Liver (tissue), 9 donors: ENCODE data around the gene TCF7L2. TPM values are rescaled to one million over a fixed set of nuclear protein-coding genes. Genes with fewer than 3 reads are reported as not detected.

ENCODE experiments used
- DNase-seq: peaks from one replicate; pipeline ENCODE4 v3.0.0-alpha.2; 2017; ENCODE audit warnings: low spot score
- H3K27ac ChIP-seq, 2 donors: one replicate each; pipeline ENCODE4 v1.7.0; 2013; ENCODE audit warnings: inconsistent platforms in 2 of 2, low read length in 2 of 2, control low read depth in 1 of 2, low read depth in 1 of 2, mild to moderate bottlenecking in 1 of 2
- H3K27me3 ChIP-seq, 4 donors: one replicate each; pipeline versions ENCODE4 v1.6.1 to v1.7.0; 2013; ENCODE audit warnings: low read length in 3 of 4, inconsistent platforms in 1 of 4, mild to moderate bottlenecking in 1 of 4, moderate library complexity in 1 of 4; ENCODE audit not compliant: control insufficient read depth in 4 of 4, insufficient read depth in 4 of 4
- H3K36me3 ChIP-seq, 4 donors: one replicate each; pipeline versions ENCODE4 v1.6.1 to v1.7.0; 2013; ENCODE audit warnings: low read length in 3 of 4, mild to moderate bottlenecking in 3 of 4, low read depth in 1 of 4, moderate library complexity in 1 of 4; ENCODE audit not compliant: control insufficient read depth in 4 of 4, insufficient read depth in 3 of 4
- H3K4me1 ChIP-seq, 4 donors: one replicate each; pipeline versions ENCODE4 v1.6.1 to v1.7.0; 2013; ENCODE audit warnings: low read length in 3 of 4, mild to moderate bottlenecking in 3 of 4, moderate library complexity in 1 of 4; ENCODE audit not compliant: control insufficient read depth in 4 of 4, insufficient read depth in 4 of 4
- H3K4me3 ChIP-seq, 3 donors: one replicate each; pipeline versions ENCODE4 v1.6.1 to v1.7.0; 2013; ENCODE audit warnings: low read length in 3 of 3, control low read depth in 1 of 3, low read depth in 1 of 3, mild to moderate bottlenecking in 1 of 3
- H3K9ac ChIP-seq, 2 donors: one replicate each; pipeline ENCODE4 v1.7.0; 2013; ENCODE audit warnings: low read length in 2 of 2, mild to moderate bottlenecking in 2 of 2, moderate library complexity in 2 of 2, control low read depth in 1 of 2, low read depth in 1 of 2
- H3K9me3 ChIP-seq, 4 donors: one replicate each; pipeline versions ENCODE4 v1.6.1 to v1.7.0; 2013; ENCODE audit warnings: low read length in 3 of 4; ENCODE audit not compliant: control insufficient read depth in 4 of 4
- FOXA1 ChIP-seq: IDR thresholded peaks from 2 replicates; pipeline ENCODE4 v1.6.1; 2016; ENCODE audit warnings: antibody characterized with exemption
- HNF4A ChIP-seq, 2 donors: conservative IDR thresholded peaks; 2 replicates each; pipeline ENCODE4 v1.6.1; 2016; ENCODE audit warnings: antibody characterized with exemption in 2 of 2, mild to moderate bottlenecking in 2 of 2
- HNF4G ChIP-seq: IDR thresholded peaks from 2 replicates; pipeline ENCODE4 v1.6.1; 2016; ENCODE audit warnings: antibody characterized with exemption
- JUND ChIP-seq, 2 donors: IDR thresholded peaks; 2 replicates each; pipeline ENCODE4 v1.6.1; 2016; ENCODE audit warnings: antibody characterized with exemption in 2 of 2
- NR2F2 ChIP-seq: IDR thresholded peaks from 2 replicates; pipeline ENCODE4 v1.6.1; 2016; ENCODE audit warnings: antibody characterized with exemption
- RXRA ChIP-seq, 2 donors: IDR thresholded peaks; 2 replicates each; pipeline ENCODE4 v1.6.1; 2017 to 2018; ENCODE audit warnings: antibody characterized with exemption in 2 of 2, mild to moderate bottlenecking in 1 of 2
- SP1 ChIP-seq: IDR thresholded peaks from 2 replicates; pipeline ENCODE4 v1.6.1; 2018; ENCODE audit warnings: antibody characterized with exemption, mild to moderate bottlenecking
- WGBS: extraction: QIAGEN DNeasy Blood & Tissue Kit; methylation state at CpG from one replicate; pipeline ENCODE4 v1.1.7; 2013; 5-methylcytosine and 5-hydroxymethylcytosine counted together
- polyA plus RNA-seq, 2 donors: library from polyadenylated mRNA; stranded (reverse) in 1 of 2; unstranded in 1 of 2; fragments of 200-250 nt in 1 of 2; fragments of >200 nt in 1 of 2; fragmentation: Nextera tagmentation in 1 of 2; extraction: Ambion mirVana in 1 of 2; gene quantifications; one replicate each; pipeline versions ENCODE4 v1.2.1 to v1.2.3, GENCODE V29; 2013 to 2015
- total RNA-seq, 2 donors: library from RNA; depleted of rRNA; stranded (reverse); fragments of >200 nt; gene quantifications; one replicate each; pipeline ENCODE4 v1.2.3, GENCODE V29; 2014
- TF ChIP-seq, protein P1 (sequence below): IDR thresholded peaks from 2 replicates; pipeline ENCODE4 v1.6.1; 2016; ENCODE audit warnings: antibody characterized with exemption
- TF ChIP-seq, protein P2 (sequence below): IDR thresholded peaks from 2 replicates; pipeline ENCODE4 v1.6.1; 2016; ENCODE audit warnings: antibody characterized with exemption, mild to moderate bottlenecking
- TF ChIP-seq, protein P3 (sequence below): IDR thresholded peaks from 2 replicates; pipeline ENCODE4 v1.6.1; 2016; ENCODE audit warnings: antibody characterized with exemption
- TF ChIP-seq, protein P4 (sequence below): IDR thresholded peaks from 2 replicates; pipeline ENCODE4 v1.6.1; 2016; ENCODE audit warnings: antibody characterized with exemption
- donor health status: healthy.
- donor health status: healthy.
- donor health status: healthy.
- donor health status: healthy.
- donor health status: healthy.

The TCF7L2 gene
- total and polyA plus RNA-seq, 4 donors, result 4.9 to 18.0 (median 8.3) TPM

- peaks cover 2 to 9% (median 6%) of the 10 kb centered on the region in 4 donors for H3K36me3 ChIP-seq
- H3K4me3 ChIP-seq, result no peak overlapping the region
- TF ChIP-seq FOXA1, result no peak
- no peak for TF ChIP-seq JUND (IDR thresholded peaks at IDR 0.05)
- TF ChIP-seq, protein P1, sequence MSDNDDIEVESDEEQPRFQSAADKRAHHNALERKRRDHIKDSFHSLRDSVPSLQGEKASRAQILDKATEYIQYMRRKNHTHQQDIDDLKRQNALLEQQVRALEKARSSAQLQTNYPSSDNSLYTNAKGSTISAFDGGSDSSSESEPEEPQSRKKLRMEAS, result no peak
- TF ChIP-seq, protein P2, sequence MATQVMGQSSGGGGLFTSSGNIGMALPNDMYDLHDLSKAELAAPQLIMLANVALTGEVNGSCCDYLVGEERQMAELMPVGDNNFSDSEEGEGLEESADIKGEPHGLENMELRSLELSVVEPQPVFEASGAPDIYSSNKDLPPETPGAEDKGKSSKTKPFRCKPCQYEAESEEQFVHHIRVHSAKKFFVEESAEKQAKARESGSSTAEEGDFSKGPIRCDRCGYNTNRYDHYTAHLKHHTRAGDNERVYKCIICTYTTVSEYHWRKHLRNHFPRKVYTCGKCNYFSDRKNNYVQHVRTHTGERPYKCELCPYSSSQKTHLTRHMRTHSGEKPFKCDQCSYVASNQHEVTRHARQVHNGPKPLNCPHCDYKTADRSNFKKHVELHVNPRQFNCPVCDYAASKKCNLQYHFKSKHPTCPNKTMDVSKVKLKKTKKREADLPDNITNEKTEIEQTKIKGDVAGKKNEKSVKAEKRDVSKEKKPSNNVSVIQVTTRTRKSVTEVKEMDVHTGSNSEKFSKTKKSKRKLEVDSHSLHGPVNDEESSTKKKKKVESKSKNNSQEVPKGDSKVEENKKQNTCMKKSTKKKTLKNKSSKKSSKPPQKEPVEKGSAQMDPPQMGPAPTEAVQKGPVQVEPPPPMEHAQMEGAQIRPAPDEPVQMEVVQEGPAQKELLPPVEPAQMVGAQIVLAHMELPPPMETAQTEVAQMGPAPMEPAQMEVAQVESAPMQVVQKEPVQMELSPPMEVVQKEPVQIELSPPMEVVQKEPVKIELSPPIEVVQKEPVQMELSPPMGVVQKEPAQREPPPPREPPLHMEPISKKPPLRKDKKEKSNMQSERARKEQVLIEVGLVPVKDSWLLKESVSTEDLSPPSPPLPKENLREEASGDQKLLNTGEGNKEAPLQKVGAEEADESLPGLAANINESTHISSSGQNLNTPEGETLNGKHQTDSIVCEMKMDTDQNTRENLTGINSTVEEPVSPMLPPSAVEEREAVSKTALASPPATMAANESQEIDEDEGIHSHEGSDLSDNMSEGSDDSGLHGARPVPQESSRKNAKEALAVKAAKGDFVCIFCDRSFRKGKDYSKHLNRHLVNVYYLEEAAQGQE, result no peak
- TF ChIP-seq, protein P3, sequence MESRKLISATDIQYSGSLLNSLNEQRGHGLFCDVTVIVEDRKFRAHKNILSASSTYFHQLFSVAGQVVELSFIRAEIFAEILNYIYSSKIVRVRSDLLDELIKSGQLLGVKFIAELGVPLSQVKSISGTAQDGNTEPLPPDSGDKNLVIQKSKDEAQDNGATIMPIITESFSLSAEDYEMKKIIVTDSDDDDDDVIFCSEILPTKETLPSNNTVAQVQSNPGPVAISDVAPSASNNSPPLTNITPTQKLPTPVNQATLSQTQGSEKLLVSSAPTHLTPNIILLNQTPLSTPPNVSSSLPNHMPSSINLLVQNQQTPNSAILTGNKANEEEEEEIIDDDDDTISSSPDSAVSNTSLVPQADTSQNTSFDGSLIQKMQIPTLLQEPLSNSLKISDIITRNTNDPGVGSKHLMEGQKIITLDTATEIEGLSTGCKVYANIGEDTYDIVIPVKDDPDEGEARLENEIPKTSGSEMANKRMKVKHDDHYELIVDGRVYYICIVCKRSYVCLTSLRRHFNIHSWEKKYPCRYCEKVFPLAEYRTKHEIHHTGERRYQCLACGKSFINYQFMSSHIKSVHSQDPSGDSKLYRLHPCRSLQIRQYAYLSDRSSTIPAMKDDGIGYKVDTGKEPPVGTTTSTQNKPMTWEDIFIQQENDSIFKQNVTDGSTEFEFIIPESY, result no peak
- no peak for TF ChIP-seq HNF4G
- TF ChIP-seq RXRA (IDR thresholded peaks at IDR 0.05), result no peak
- TF ChIP-seq, protein P4, sequence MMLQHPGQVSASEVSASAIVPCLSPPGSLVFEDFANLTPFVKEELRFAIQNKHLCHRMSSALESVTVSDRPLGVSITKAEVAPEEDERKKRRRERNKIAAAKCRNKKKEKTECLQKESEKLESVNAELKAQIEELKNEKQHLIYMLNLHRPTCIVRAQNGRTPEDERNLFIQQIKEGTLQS, result no peak
- no peak for TF ChIP-seq NR2F2
- TF ChIP-seq HNF4A (conservative IDR thresholded peaks at IDR 0.05), result no peak
- no peak for TF ChIP-seq SP1
- DNase-seq, result no peak
- no peaks in the 10 kb centered on the region for H3K9me3 ChIP-seq
- peaks cover 0 to 4% (median 1%) of the 10 kb centered on the region in 4 donors for H3K4me1 ChIP-seq
- peak overlapping the region in 1 of 2 donors; percentile 15 for H3K27ac ChIP-seq
- no peak overlapping the region for H3K9ac ChIP-seq
- no peaks in the 10 kb centered on the region for H3K27me3 ChIP-seq
- WGBS, result 75% methylated on average over 7 of the region's 7 CpGs
Measured at GRCh38 chr10:112985690-112986543, 35.9 kb downstream of the TCF7L2 start.

GRCh38 chr10:112986544-112987190, 36.6 kb downstream of the TCF7L2 start:
- TF ChIP-seq, protein P4, result no peak
- no peak for TF ChIP-seq JUND (IDR thresholded peaks at IDR 0.05)
- TF ChIP-seq RXRA (IDR thresholded peaks at IDR 0.05), result no peak
- TF ChIP-seq, protein P1, result no peak
- TF ChIP-seq, protein P3, result no peak
- no peaks in the 10 kb centered on the region for H3K27me3 ChIP-seq

More at GRCh38 chr10:112986544-112987190, 36.6 kb downstream of the TCF7L2 start:
- peaks cover 0 to 4% (median 1%) of the 10 kb centered on the region in 4 donors for H3K4me1 ChIP-seq
- no peak overlapping the region for H3K4me3 ChIP-seq
- H3K9me3 ChIP-seq, result no peaks in the 10 kb centered on the region
- no peak overlapping the region for H3K27ac ChIP-seq
- WGBS, result 80% methylated on average over 8 of the region's 8 CpGs
- H3K9ac ChIP-seq, result no peak overlapping the region
- no peak for DNase-seq
- peaks cover 2 to 11% (median 7%) of the 10 kb centered on the region in 4 donors for H3K36me3 ChIP-seq
